HG02884 (cell line): ENCODE results near the gene OR2A14.
"Not testable (repeated sequence)": the region's sequence is repeated elsewhere in the genome, so short reads cannot be mapped to it uniquely, and the experiment has no call there.

Experiments
- ATAC-seq: cut with Tn5 transposase; IDR thresholded peaks from one replicate; pipeline ENCODE4 v1.9.1; 2021; ENCODE audit warnings: mild to moderate bottlenecking, moderate library complexity; ENCODE audit not compliant: unreplicated experiment

The OR2A14 gene

DNA sequence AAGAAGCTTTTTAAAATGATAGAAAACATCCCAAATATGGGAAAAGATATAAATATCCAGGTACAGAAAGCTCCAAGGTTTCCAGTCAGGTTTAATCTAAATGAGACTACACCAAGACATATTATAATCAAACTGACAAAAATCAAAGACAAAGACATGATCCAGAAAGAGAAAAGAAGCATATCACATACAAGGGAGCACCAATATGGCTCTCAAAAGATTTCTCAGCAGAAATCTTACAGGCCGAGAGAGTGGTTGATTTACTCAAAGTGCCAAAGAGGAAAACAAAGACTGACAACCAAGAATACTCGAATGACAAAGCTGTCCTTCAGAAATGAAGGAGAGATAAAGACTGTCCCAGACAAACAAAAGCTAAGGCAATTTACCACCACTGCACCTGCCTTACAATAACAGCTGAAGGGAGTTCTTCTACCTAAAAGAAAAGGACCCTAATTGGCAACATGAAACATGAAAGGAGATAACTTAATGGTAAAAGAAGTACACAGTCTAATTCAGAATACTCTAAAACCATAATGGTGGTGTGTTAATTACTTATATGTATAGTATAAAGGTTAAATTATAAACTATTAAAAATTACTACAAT is 25.4 kb downstream of the OR2A14 start:
- no peak for ATAC-seq

DNA sequence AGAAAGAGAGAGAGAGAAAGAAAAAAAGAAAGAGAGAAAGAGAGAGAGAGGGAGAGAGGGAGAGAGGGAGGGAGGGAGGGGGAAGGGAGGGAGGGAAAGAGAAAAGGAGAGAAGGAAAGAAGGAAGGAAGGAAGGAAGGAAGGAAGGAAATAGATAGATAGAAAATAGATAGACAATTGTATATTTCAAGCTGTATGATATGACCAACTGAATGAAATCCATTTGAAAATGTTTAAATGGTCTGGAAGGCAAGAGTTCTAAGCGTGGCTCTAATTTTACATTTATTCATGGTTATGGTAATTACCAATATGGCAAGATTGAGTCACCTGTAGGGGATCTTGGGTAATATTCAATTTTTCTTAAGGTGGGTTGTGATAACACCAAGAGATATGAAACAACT is 35.9 kb downstream of the OR2A14 start:
- ATAC-seq, result no peak

DNA sequence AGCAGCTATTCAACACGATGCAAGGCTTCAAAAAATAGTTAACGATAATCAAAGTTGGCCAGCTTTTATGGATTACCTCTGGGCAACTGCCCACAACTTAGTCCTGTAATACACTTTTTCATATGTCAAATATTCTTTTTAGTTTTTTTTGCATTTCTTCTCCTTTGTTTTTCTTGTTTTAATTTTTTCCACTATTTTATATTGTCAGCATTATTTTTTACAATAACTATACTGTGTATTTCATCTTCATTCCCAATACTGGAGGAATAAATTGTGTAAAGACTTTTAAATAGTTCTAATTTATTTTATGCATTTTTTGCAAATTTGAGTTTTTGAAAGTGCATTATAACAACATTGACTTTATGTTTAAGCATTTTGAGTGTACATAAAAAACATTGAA is 41.8 kb downstream of the OR2A14 start:
- ATAC-seq, result no peak

DNA sequence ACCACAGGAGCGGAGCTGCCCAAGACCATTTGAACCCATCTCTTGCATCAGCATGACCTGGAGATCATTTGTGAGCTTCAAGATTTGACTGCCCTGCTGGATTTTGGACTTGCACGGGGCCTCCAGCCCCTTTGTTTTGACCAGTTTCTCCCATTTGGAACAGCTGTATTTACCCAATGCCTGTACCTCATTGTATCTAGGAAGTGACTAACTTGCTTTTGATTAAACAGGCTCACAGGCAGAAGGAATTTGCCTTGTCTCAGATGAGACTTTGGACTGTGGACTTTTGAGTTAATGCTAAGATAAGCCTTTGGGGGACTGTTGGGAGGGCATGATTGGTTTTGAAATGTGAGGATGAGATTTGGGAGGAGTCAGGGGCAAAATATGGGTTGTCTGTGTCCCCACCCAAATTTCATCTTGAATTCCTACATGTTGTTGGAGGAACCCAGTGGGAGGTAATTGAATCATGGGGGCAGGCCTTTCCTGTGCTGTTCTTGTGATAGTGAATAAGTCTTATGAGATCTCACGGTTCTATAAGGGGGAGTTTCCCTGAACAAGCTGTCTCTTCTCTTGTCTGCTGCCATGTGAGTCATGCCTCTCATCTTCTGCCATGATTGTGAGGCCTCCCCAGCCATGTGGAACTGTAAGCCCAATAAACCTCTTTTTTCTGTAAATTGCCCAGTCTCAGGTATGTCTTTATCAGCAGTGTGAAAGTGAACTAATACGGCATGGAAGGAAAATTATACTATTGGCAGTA is 48.8 kb downstream of the OR2A14 start:
- not testable (repeated sequence) for ATAC-seq

DNA sequence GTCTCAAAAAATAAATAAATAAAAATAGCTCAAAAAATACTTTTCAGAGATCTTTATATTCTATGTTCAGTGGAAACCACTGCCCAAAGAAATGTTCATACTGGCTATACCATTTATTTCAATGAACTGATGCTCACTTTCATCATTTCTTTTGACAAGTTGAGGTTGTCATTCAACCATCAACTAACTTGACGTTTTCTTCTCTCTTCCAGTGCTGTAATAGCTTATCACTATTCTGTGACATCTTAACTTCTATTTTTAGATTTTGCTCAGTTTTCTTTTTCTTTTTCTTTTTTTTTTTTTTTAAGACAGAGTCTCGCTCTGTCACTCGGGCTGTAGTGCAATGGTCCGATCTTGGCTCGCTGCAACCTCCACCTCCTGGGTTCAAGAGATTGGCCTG is 51.6 kb downstream of the OR2A14 start:
- ATAC-seq, result no peak

DNA sequence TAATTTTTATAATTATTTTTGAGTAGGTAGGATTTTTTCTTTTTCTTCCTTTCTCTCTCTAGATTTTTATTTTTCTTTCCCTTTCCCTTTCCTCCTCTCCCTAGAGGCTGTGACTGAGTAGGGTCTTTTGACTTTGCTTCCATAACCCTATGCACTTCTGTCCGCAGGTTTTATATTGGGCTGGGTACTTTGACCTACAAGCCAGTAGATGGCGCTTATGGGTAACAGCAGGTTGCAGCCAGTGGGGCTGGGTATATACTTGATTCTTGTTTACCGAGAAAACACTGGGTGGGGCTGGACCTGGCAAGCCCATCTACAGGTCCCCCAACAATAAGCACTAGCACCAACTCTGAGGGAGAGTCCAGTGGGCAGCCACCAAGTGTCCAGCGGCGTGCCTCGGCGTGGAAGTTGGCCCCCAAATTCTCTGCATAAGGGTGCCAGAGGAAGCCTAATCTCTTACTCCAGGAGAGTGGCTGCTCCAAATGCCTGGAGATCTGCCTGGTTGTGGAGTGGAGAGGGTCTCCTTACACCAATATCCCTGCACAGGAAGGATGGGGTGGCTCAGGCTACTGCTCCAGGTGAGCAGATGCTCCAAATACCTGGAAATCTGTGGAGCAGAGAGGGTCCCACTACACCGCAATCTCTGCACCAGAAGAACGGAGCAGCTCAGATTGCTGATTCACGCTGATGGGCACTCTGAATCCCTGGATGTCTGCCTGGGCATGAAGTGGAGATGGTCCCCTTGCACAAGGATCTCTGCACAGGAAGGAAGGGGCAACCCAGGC is 55.6 kb downstream of the OR2A14 start:
- ATAC-seq, result peak; percentile 96

DNA sequence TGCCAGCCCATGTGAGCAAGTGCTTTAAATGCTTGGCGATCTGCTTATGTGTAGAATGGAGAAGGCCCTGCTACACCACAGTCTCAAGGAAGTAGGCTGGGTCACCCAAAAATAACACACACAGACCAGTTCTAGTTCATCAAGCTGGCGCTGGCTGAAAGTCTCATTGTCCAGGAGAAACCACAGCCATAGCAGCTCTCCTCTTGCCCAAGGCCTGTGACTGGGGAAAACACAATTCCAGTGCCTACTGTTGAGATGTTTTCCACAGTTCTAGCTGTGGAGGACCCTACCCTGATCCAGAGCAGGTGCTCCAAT is 56.1 kb downstream of the OR2A14 start:
- peak; percentile 37 for ATAC-seq
